ENCODE data around the gene ZSCAN21. TPM values are rescaled to one million over a fixed set of nuclear protein-coding genes. Genes with fewer than 3 reads are reported as not detected.

The ZSCAN21 gene
- total RNA-seq, 1 donor from 2014 or later, result 8.4 TPM

DNA sequence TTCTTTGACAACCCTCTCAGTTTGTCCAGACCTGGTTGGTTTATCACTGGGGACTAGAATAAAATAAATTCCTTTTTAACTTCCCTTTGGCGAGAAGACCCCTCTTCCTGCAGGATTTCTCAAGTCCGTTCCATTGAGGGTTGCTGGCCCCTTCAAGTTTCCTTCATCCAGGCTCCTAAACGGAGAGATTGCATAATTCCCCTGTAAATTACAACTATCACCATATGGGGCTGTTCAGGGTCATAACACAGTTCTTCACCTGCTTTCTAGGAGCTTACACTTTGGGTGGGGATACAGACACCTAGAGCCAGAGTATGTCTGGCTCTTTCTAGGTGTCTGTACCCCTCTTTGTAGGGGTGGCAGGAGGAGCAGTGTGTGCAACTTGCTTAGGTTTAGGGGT lies 35.9 kb downstream of the ZSCAN21 start:
- peaks cover 36% of the 10 kb centered on the region for H3K4me1 ChIP-seq
- H3K27me3 ChIP-seq (ENCODE audit: low read depth), result no peaks in the 10 kb centered on the region
- no peak overlapping the region for H3K4me3 ChIP-seq
- DNase-seq (no peak), ATAC-seq (no peak)
- H3K9me3 ChIP-seq, result no peaks in the 10 kb centered on the region
- H3K36me3 ChIP-seq, result peaks cover 2% of the 10 kb centered on the region
- intact Hi-C loops (cut with DNase I), result no loop called here
- TF ChIP-seq, protein P1, sequence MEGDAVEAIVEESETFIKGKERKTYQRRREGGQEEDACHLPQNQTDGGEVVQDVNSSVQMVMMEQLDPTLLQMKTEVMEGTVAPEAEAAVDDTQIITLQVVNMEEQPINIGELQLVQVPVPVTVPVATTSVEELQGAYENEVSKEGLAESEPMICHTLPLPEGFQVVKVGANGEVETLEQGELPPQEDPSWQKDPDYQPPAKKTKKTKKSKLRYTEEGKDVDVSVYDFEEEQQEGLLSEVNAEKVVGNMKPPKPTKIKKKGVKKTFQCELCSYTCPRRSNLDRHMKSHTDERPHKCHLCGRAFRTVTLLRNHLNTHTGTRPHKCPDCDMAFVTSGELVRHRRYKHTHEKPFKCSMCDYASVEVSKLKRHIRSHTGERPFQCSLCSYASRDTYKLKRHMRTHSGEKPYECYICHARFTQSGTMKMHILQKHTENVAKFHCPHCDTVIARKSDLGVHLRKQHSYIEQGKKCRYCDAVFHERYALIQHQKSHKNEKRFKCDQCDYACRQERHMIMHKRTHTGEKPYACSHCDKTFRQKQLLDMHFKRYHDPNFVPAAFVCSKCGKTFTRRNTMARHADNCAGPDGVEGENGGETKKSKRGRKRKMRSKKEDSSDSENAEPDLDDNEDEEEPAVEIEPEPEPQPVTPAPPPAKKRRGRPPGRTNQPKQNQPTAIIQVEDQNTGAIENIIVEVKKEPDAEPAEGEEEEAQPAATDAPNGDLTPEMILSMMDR (IDR thresholded peaks at IDR 0.05), result no peak
- H3K27ac ChIP-seq, result no peak overlapping the region

DNA sequence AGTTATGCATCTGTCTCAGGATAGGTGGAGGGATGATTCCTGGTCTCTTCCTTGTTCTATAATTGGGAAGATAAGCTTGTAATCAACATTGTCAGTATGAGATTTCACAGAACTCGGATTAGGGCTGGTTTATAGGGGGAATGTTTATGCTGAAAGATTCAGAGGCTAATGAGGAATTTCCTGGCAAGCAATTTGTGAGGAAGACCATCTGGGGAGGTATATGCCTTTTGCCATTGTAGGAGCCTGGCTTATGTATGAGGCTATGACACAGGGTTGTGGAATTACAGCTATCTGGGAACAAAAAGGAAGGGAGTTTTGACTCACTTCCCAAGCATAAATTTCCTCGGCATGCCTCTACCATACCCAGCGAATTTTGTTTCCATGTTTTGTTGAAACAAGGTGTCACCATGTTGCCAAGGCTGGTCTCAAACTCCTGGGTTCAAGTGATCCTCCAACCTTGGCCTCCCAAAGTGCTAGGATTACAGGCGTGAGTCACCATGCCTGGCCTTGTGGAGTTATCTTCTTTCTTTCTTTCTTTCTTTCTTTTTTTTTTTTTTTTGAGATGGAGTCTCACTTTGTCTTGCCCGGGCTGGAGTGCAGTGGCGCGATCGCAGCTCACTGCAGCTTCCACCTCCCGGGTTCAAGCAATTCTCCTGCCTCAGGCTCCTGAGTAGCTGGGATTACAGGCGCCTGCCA lies 37.6 kb downstream of the ZSCAN21 start:
- peaks cover 19% of the 10 kb centered on the region for H3K36me3 ChIP-seq
- no peak for ATAC-seq
- no peak overlapping the region for H3K4me3 ChIP-seq
- TF ChIP-seq, protein P1 (IDR thresholded peaks at IDR 0.05), result no peak
- H3K4me1 ChIP-seq, result peaks cover 25% of the 10 kb centered on the region
- intact Hi-C loops (cut with DNase I), result no loop called here
- no peak overlapping the region for H3K27ac ChIP-seq
- no peak for DNase-seq
- H3K27me3 ChIP-seq (ENCODE audit: low read depth), result no peaks in the 10 kb centered on the region
- no peaks in the 10 kb centered on the region for H3K9me3 ChIP-seq

DNA sequence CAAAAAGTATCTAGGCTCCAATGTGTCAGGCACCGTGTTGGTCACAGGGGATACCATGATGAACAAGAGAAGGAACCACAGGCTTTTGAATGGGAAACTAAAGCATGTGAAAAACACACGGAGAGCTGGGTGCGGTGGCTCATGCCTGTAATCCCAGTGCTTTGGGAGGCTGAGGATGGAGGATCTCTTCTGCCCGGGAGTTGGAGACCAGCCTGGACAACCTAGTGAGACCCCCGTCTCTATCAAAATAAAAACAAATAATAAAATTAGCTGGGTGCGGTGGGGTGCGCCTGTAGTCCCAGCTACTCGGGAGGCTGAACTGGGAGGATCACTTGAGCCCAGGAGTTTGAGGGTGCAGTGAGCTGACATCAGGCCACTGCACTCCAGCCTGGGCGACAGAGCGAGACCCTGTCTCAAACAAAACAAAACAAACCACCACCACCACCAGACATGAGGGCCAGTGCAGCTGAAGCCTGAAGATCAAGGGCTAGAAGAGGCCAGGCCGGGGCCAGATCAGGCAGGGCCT lies 38.6 kb downstream of the ZSCAN21 start:
- no peak for ATAC-seq
- TF ChIP-seq, protein P1 (IDR thresholded peaks at IDR 0.05), result no peak

DNA sequence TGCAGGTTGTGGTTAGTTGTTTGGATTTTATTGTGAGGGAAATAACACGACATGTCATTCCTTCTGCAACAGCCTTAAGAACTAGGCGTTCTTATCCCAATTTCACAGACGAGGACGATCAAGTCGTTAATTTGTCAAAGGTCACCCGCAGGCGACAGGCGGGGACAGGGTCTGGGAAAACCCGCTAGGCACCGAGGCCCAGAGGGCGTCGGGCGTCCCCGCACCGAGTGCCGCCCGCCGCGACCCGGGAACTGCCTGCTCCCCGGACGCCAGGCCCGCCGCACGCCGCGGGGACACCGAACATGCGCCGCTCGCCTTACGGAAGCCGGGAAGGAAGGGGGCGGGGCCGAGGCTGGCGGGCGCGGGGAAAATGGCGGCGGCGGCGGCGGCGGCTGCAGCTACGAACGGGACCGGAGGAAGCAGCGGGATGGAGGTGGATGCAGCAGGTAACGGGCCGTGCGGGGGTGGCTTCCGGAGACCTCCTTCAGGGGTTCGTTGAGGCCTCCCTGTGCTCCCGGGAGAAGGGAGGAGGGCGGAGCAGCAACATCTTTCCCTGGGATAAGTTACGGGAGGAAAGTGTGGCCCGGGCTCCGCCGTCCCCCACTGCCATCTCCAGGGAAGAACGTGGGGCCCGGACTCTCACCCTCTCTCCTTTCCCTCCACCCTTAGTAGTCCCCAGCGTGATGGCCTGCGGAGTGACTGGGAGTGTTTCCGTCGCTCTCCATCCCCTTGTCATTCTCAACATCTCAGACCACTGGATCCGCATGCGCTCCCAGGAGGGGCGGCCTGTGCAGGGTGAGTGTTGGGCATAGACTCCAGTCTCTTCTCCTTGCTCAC lies 39.3 kb downstream of the ZSCAN21 start, which contains the start of gene COPS6:
Gene COPS6 (plus strand): TSS at position 349 of the 837 bp plus-strand sequence. CDS start 22 bp downstream, at position 371.
- Histone ChIP-seq H3K36me3 (peaks cover 35% of the 10 kb centered on the region), H3K9me3 (no peaks in the 10 kb centered on the region), H3K27ac (peak within 1 kb of the TSS; percentile 84), H3K4me1 (peaks cover 25% of the 10 kb centered on the region), H3K4me3 (peak within 1 kb of the TSS; percentile 89), H3K27me3 (ENCODE audit: low read depth) (no peaks in the 10 kb centered on the region)
- intact Hi-C loops (cut with DNase I), result no loop called here
- peak; percentile 91 for DNase-seq
- peak; percentile 93 to 94 for ATAC-seq
- TF ChIP-seq, protein P1 (IDR thresholded peaks at IDR 0.05), result no peak

More for the DNA sequence above, 38.6 kb downstream of the ZSCAN21 start:
- peak overlapping the region; percentile 89 for H3K4me3 ChIP-seq
- H3K4me1 ChIP-seq, result peaks cover 22% of the 10 kb centered on the region
- intact Hi-C loops (cut with DNase I), result no loop called here
- H3K9me3 ChIP-seq, result no peaks in the 10 kb centered on the region
- peak overlapping the region; percentile 84 for H3K27ac ChIP-seq
- DNase-seq, result no peak
- H3K27me3 ChIP-seq (ENCODE audit: low read depth), result no peaks in the 10 kb centered on the region
- H3K36me3 ChIP-seq, result peaks cover 28% of the 10 kb centered on the region

DNA sequence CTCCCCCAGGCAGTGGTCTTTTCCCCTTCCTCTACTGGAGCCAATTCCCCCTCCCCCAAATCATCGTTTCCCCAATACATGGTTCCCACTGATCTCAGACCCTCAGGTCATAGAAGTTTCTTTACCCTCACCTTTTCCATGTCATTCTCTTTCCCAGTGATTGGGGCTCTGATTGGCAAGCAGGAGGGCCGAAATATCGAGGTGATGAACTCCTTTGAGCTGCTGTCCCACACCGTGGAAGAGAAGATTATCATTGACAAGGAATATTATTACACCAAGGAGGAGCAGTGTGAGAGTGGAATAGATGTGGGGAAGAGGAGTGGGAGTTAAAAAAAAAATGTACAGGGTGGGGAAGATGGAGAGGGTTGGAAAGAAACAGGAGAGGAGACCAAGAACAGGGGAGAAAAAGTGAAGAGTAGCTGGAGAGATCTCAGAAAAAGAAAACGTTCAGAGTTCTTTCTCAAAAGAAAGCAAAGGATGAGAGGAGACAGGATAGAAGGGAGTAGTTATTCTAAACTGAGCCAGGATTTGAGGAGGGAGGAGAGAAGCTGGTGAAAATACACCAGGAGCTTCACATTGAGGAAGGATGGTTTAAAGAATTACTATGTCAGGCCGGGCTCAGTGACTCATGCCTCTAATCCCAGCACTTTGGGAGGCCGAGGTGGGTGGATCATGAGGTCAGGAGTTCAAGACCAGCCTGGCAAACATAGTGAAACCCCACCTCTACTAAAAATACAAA lies 40.1 kb downstream of the ZSCAN21 start:
- peak overlapping the region; percentile 89 for H3K4me3 ChIP-seq
- intact Hi-C loops (cut with DNase I), result no loop called here
- peaks cover 43% of the 10 kb centered on the region for H3K36me3 ChIP-seq
- H3K27ac ChIP-seq, result peak overlapping the region; percentile 84
- TF ChIP-seq, protein P1 (IDR thresholded peaks at IDR 0.05), result no peak
- H3K27me3 ChIP-seq (ENCODE audit: low read depth), result no peaks in the 10 kb centered on the region
- ATAC-seq (no peak), DNase-seq (no peak)
- peaks cover 25% of the 10 kb centered on the region for H3K4me1 ChIP-seq
- no peaks in the 10 kb centered on the region for H3K9me3 ChIP-seq
